Measurements from ENCODE around the gene LTC4S.
"Not testable (repeated sequence)": the region's sequence is repeated elsewhere in the genome, so short reads cannot be mapped to it uniquely, and the experiment has no call there.

GRCh38 chr5:179789278-179789677 is 4.5 kb upstream of the LTC4S start:
- TF ChIP-seq, protein P1, sequence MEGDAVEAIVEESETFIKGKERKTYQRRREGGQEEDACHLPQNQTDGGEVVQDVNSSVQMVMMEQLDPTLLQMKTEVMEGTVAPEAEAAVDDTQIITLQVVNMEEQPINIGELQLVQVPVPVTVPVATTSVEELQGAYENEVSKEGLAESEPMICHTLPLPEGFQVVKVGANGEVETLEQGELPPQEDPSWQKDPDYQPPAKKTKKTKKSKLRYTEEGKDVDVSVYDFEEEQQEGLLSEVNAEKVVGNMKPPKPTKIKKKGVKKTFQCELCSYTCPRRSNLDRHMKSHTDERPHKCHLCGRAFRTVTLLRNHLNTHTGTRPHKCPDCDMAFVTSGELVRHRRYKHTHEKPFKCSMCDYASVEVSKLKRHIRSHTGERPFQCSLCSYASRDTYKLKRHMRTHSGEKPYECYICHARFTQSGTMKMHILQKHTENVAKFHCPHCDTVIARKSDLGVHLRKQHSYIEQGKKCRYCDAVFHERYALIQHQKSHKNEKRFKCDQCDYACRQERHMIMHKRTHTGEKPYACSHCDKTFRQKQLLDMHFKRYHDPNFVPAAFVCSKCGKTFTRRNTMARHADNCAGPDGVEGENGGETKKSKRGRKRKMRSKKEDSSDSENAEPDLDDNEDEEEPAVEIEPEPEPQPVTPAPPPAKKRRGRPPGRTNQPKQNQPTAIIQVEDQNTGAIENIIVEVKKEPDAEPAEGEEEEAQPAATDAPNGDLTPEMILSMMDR (IDR thresholded peaks at IDR 0.05; ENCODE audit: low read depth, low read length): not testable (repeated sequence)
- not testable (repeated sequence) for TF ChIP-seq MYC (IDR thresholded peaks at IDR 0.05; ENCODE audit: low read depth, low read length)
